Activated T-helper 2 cell treated with anti-CD3 and anti-CD28 coated beads, Interferon-gamma antibody, Interleukin-2, Interleukin-4, amounts not matched to agents 10 μg/mL and 5 μg/mL and 100 μg/mL, durations not matched to agents 14 hours and 24 hours and 36 hours (primary cell): ENCODE measurements around the gene CLEC2B. TPM values are rescaled to one million over a fixed set of nuclear protein-coding genes. Genes with fewer than 3 reads are reported as not detected.

Source experiments
- DNase-seq: peaks from one replicate; pipeline ENCODE4 v3.0.0; 2021; ENCODE audit warnings: low spot score
- H3K27ac Mint-ChIP-seq: one replicate; pipeline ENCODE4 v1.8.0; 2021; ENCODE audit warnings: mixed read lengths
- H3K27me3 Mint-ChIP-seq: one replicate; pipeline ENCODE4 v1.8.0; 2021; ENCODE audit warnings: low read depth, mixed read lengths
- H3K36me3 Mint-ChIP-seq: one replicate; pipeline ENCODE4 v1.8.0; 2021; ENCODE audit warnings: low read depth, mixed read lengths
- H3K4me1 Mint-ChIP-seq: one replicate; pipeline ENCODE4 v1.8.0; 2021; ENCODE audit warnings: low read depth, mixed read lengths
- H3K4me3 Mint-ChIP-seq: one replicate; pipeline ENCODE4 v1.8.0; 2021; ENCODE audit warnings: low read depth, mild to moderate bottlenecking, moderate library complexity, mixed read lengths
- H3K9me3 Mint-ChIP-seq: one replicate; pipeline ENCODE4 v1.8.0; 2021; ENCODE audit warnings: mixed read lengths
- intact Hi-C: fragments of 100-400 bp; cut with micrococcal nuclease; formaldehyde crosslinking; loops from one replicate; pipeline ENCODE4 v1.15.1; 2023
- total RNA-seq: library from RNA; stranded (reverse); gene quantifications from 2 replicates; pipeline ENCODE4 v1.2.3, GENCODE V29; 2022

The CLEC2B gene
- total RNA-seq, 1 donor from 2014 or later = 5.1 TPM

- peak overlapping the region; percentile 83 for H3K4me3 Mint-ChIP-seq
- peaks cover 20% of the 10 kb centered on the region for H3K4me1 Mint-ChIP-seq
- peak overlapping the region; percentile 56 for H3K27ac Mint-ChIP-seq
- H3K36me3 Mint-ChIP-seq = no peaks in the 10 kb centered on the region
- H3K9me3 Mint-ChIP-seq = no peaks in the 10 kb centered on the region
- peak; percentile 88 for DNase-seq
- H3K27me3 Mint-ChIP-seq = peaks cover 18% of the 10 kb centered on the region
- intact Hi-C loops = loop anchor here (1.0 to 5.0 kb wide), 6 partner anchors 55 to 328 kb away; partner anchors contain the start of genes CLEC12B and CLEC2B
Measured at GRCh38 chr12:9813821-9814798, 55.0 kb downstream of the CLEC2B start.

GRCh38 chr12:9811621-9812020, 57.5 kb downstream of the CLEC2B start:
- DNase-seq = no peak
- intact Hi-C loops = loop anchor here (5.0 kb wide), 3 partner anchors 131 to 331 kb away; partner anchors contain the start of gene CLEC12B
- Mint-ChIP-seq H3K27me3 (peaks cover 24% of the 10 kb centered on the region), H3K27ac (no peak overlapping the region), H3K4me1 (peaks cover 18% of the 10 kb centered on the region), H3K9me3 (no peaks in the 10 kb centered on the region), H3K4me3 (no peak overlapping the region), H3K36me3 (no peaks in the 10 kb centered on the region)

GRCh38 chr12:9810671-9811070, 58.5 kb downstream of the CLEC2B start:
- Mint-ChIP-seq H3K4me3 (no peak overlapping the region), H3K4me1 (peaks cover 18% of the 10 kb centered on the region), H3K36me3 (no peaks in the 10 kb centered on the region), H3K27me3 (peaks cover 25% of the 10 kb centered on the region), H3K9me3 (no peaks in the 10 kb centered on the region), H3K27ac (no peak overlapping the region)
- intact Hi-C loops = loop anchor here (5.0 kb wide), 3 partner anchors 132 to 332 kb away; partner anchors contain the start of gene CLEC12B
- DNase-seq = no peak

- no peaks in the 10 kb centered on the region for H3K36me3 Mint-ChIP-seq
- H3K27ac Mint-ChIP-seq = no peak overlapping the region
- peaks cover 25% of the 10 kb centered on the region for H3K27me3 Mint-ChIP-seq
- intact Hi-C loops = loop anchor here (5.0 kb wide), 3 partner anchors 132 to 332 kb away; partner anchors contain the start of gene CLEC12B
- H3K9me3 Mint-ChIP-seq = no peaks in the 10 kb centered on the region
- H3K4me3 Mint-ChIP-seq = no peak overlapping the region
- peaks cover 18% of the 10 kb centered on the region for H3K4me1 Mint-ChIP-seq
- DNase-seq = no peak
Measured at GRCh38 chr12:9809866-9810265, 59.3 kb downstream of the CLEC2B start.

- no peaks in the 10 kb centered on the region for H3K36me3 Mint-ChIP-seq
- intact Hi-C loops = no loop called here
- H3K27ac Mint-ChIP-seq = no peak overlapping the region
Measured at GRCh38 chr12:9809338-9809737, 59.8 kb downstream of the CLEC2B start.

GRCh38 chr12:9808504-9808903, 60.6 kb downstream of the CLEC2B start:
- H3K36me3 Mint-ChIP-seq = no peaks in the 10 kb centered on the region
- peaks cover 35% of the 10 kb centered on the region for H3K27me3 Mint-ChIP-seq
- intact Hi-C loops = no loop called here
- H3K27ac Mint-ChIP-seq = no peak overlapping the region
- DNase-seq = no peak
- peaks cover 14% of the 10 kb centered on the region for H3K4me1 Mint-ChIP-seq
- no peak overlapping the region for H3K4me3 Mint-ChIP-seq
- H3K9me3 Mint-ChIP-seq = no peaks in the 10 kb centered on the region

More at GRCh38 chr12:9809338-9809737, 59.8 kb downstream of the CLEC2B start:
- peaks cover 28% of the 10 kb centered on the region for H3K27me3 Mint-ChIP-seq
- no peak for DNase-seq
- no peak overlapping the region for H3K4me3 Mint-ChIP-seq
- H3K4me1 Mint-ChIP-seq = peaks cover 18% of the 10 kb centered on the region
- no peaks in the 10 kb centered on the region for H3K9me3 Mint-ChIP-seq

- Mint-ChIP-seq H3K9me3 (no peaks in the 10 kb centered on the region), H3K4me1 (peaks cover 12% of the 10 kb centered on the region), H3K36me3 (no peaks in the 10 kb centered on the region), H3K27me3 (peaks cover 41% of the 10 kb centered on the region), H3K27ac (no peak overlapping the region), H3K4me3 (no peak overlapping the region)
- no peak for DNase-seq
- intact Hi-C loops = no loop called here
Measured at GRCh38 chr12:9806714-9807113, 62.4 kb downstream of the CLEC2B start.

GRCh38 chr12:9805883-9806282, 63.3 kb downstream of the CLEC2B start:
- intact Hi-C loops = no loop called here
- no peak overlapping the region for H3K4me3 Mint-ChIP-seq
- H3K4me1 Mint-ChIP-seq = peaks cover 8% of the 10 kb centered on the region
- peaks cover 41% of the 10 kb centered on the region for H3K27me3 Mint-ChIP-seq
- DNase-seq = no peak
- no peak overlapping the region for H3K27ac Mint-ChIP-seq
- no peaks in the 10 kb centered on the region for H3K36me3 Mint-ChIP-seq
- no peaks in the 10 kb centered on the region for H3K9me3 Mint-ChIP-seq

Other genes with a start within 250 kb of the CLEC2B start
- 350 and 351 TPM in 2 replicates for gene CLEC2D, start 199.6 kb downstream of the CLEC2B start, total RNA-seq
- gene CLECL1, start 136.3 kb downstream of the CLEC2B start, total RNA-seq = 16.8 and 17.2 TPM in 2 replicates
- gene CD69, start 108.5 kb downstream of the CLEC2B start, total RNA-seq = 70.9 and 72.2 TPM in 2 replicates
- not detected in 2 replicates for gene KLRF1, start 41.9 kb downstream of the CLEC2B start, total RNA-seq
- gene KLRF2, start 12.1 kb upstream of the CLEC2B start, total RNA-seq = not detected in 2 replicates
- gene CLEC2A, start 63.0 kb upstream of the CLEC2B start, total RNA-seq = not detected in 2 replicates
- gene CLEC12A, start 102.1 kb upstream of the CLEC2B start, total RNA-seq = 0.30 and 0.32 TPM in 2 replicates
- not detected in 2 replicates for gene CLEC1B, start 129.8 kb upstream of the CLEC2B start, total RNA-seq
- not detected in 2 replicates for gene CLEC12B, start 141.3 kb upstream of the CLEC2B start, total RNA-seq
- not detected in 2 replicates for gene CLEC9A, start 161.3 kb upstream of the CLEC2B start, total RNA-seq
- gene CLEC1A, start 229.6 kb upstream of the CLEC2B start, total RNA-seq = not detected in 2 replicates